HG03196 (cell line): Measurements from ENCODE around the gene EIF1AD.
A peak's percentile ranks its signal among the peaks of the same experiment; 100 is the strongest.
"Not testable (repeated sequence)": the region's sequence is repeated elsewhere in the genome, so short reads cannot be mapped to it uniquely, and the experiment has no call there.

ENCODE experiments used
- ATAC-seq: cut with Tn5 transposase; IDR thresholded peaks from one replicate; pipeline ENCODE4 v1.9.1; 2021; ENCODE audit not compliant: unreplicated experiment

Gene EIF1AD

GRCh38 chr11:65973439-65974110, 28.4 kb downstream of the EIF1AD start:
- no peak for ATAC-seq

- no peak for ATAC-seq
Measured at GRCh38 chr11:65972116-65972515, 29.8 kb downstream of the EIF1AD start.

GRCh38 chr11:65968600-65969482, 33.1 kb downstream of the EIF1AD start:
- ATAC-seq, result no peak

DNA sequence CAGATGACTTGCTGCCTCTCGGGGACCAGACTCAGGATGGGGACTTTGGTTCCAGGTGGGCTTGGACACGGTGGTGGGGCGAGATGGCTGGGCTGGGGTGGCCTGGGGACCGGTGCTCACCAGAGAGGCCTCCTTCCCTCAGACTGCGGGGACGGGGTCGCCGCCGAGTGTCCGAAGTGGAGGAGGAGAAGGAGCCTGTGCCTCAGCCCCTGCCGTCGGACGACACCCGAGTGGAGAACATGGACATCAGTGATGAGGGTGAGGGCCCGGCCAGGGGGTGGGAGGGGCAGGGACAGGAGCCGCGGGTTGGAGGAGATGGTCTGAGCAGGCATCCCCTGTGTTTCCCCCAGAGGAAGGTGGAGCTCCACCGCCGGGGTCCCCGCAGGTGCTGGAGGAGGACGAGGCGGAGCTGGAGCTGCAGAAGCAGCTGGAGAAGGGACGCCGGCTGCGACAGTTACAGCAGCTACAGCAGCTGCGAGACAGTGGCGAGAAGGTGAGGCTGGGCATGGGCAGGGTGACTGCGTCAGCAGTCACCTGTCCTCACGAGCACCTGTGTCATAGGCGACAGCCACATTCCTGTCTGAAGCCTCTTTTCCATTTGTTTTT, 34.5 kb downstream of the EIF1AD start:
- ATAC-seq, result no peak

- ATAC-seq, result no peak
Measured at GRCh38 chr11:65965986-65966762, 35.8 kb downstream of the EIF1AD start.

DNA sequence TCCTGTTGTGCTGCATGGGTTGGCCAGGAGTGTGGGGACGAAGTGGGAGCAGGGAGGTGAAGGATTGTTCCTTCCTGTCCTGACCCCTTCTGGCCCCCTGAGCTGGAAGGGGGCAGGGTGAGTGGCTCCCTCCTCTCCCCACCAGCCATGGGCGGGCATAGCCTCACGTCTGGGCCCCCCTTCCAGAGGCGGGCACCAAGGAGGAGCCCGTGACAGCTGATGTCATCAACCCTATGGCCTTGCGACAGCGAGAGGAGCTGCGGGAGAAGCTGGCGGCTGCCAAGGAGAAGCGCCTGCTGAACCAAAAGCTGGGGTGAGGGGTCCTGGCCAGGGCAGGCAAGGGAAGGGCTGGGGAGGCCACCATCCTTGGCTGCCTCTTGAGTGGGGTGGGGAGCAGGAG, 37.1 kb downstream of the EIF1AD start:
- ATAC-seq, result no peak

DNA sequence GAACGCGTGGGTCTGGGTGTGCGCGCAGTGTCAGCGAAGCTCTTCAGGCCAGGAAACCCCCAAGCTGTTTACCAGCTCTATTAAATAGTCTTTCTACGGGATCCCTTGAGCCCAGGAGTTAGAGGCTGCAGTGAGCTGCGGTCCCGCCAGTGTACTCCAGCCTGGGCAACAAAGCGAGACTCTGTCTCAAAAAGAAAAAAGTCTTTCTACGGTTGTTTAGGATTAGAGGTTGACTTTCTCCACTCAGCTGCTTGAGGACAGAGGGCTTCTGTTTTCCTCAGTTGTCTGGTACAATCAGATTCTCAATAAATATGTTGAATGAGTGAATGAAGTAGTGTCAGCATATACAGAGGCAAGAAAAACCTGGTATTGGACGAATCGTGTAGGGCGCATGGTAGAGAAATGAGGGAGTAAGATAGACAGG, 39.8 kb downstream of the EIF1AD start:
- no peak for ATAC-seq

GRCh38 chr11:65961267-65962140, 40.5 kb downstream of the EIF1AD start, which contains the start of gene SART1:
SART1 (plus strand) TSS chr11:65961734; CDS start chr11:65961781, 47 bp downstream.
- ATAC-seq, result peak; percentile 77

GRCh38 chr11:65960824-65961266, 41.1 kb downstream of the EIF1AD start:
- no peak for ATAC-seq

- no peak for ATAC-seq
Measured at GRCh38 chr11:65958774-65959420, 43.1 kb downstream of the EIF1AD start.

DNA sequence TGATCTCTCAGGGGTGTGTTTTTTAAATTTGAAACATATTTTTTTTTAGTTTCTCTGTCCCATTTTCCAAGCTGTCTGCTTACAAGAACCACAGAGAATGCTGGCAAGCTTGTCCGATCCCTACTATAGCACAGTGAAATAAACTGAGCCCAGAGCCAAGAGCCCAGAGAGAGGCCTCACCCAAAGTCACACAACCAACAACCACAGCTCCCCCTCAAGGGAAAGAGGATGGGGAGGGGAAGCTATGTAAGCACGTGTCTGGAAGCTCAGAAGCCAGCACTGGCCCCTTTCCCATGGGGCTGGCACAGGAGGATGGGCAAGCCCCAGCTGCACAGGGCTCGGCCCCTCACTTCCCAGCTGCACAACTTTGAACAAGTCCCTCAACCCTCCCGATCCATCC, 43.7 kb downstream of the EIF1AD start:
- no peak for ATAC-seq

DNA sequence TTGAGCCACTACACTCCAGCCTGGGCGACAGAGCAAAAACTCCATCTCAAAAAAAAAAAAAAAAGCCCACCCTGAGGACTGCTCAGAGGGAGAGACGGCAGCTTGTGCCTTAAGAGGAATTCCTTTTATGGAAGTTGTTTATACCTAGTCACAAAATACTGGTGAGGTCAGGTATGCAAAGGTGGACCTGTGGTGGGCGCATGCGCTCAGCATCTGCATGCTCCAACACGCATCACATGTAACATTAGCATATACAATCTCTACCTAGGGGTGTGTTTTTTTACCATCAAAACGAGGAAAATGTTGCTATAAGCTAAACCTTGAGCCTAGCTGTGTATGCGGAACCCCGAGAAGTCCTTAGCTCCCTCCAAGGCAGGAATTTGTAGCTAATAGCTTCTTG, 47.2 kb downstream of the EIF1AD start:
- ATAC-seq, result no peak

GRCh38 chr11:65953471-65953870, 48.5 kb downstream of the EIF1AD start:
- ATAC-seq, result no peak

GRCh38 chr11:65952052-65952521, 49.9 kb downstream of the EIF1AD start:
- ATAC-seq, result no peak

- not testable (repeated sequence) for ATAC-seq
Measured at GRCh38 chr11:65951641-65952040, 50.3 kb downstream of the EIF1AD start.

DNA sequence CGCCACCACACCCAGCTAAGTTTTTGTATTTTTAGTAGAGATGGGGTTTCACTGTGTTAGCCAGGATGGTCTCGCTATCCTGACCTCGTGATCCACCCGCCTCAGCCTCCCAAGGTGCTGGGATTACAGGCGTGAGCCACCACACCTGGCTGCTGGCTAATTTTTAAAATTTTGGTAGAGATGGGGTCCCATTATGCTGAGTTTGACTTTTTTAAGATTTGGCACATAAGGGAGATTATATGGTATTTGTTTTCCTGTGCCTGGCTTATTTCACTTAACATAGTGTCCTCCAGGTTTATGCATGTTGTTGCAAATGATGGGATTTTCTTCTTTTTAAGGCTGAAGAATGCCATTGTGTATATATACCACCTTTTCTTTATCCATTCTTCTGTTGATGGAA, 51.2 kb downstream of the EIF1AD start:
- ATAC-seq, result not testable (repeated sequence)

- ATAC-seq, result no peak
Measured at GRCh38 chr11:65947603-65948125, 54.3 kb downstream of the EIF1AD start.

DNA sequence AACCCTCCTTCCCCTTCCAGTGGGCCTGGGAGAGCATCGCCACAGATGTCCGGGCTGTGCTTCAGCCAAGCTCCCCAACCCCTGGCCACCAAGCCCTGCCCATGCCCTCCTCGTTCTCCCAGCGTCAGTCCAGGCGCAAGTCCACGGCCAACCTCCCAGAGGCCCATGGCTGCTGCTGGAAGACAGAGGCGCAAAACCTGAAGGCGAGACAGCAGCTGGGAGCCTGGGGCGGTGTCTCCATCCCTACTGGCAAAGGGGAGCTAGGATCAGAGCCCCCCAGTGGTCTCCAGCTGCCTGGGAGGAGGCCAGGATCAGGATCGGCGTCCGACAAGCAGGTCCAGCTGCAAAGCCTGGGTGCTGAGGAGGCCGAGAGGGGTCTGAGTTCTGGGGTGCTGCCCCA, 54.8 kb downstream of the EIF1AD start:
- ATAC-seq, result no peak

DNA sequence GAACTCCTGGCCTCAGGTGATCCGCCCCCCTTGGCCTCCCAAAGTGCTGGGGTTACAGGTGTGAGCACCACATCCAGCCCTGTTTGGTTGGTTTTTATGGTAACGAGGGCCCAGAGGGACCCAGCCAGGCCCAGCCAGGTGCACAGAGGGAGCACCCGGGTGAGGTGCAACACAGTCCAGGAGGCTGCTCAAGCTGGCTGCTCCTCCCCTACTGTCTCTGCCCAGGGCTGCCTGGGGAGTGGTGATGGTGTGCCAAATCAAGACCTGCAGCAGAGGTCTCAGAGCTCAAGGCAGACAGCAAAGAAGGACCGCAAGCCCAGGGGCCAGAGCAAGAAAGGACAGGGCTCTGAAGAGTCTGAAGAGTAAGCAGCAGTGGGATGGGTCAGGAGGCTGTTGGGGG, 55.3 kb downstream of the EIF1AD start:
- no peak for ATAC-seq
